H1 (cell line): ENCODE data around the gene SEL1L. TPM values are rescaled to one million over a fixed set of nuclear protein-coding genes. Genes with fewer than 3 reads are reported as not detected.

ENCODE experiments used
- CTCF ChIA-PET: fragments of 300-600 bp; sonication (Branson Sonifier 250); formaldehyde crosslinking; loops from one replicate; lab custom pipeline; 2021; ENCODE audit not compliant: partially characterized antibody; lab: Charles Lee
- POLR2A ChIA-PET: fragments of 300-600 bp; sonication (Branson Sonifier 250); formaldehyde crosslinking; loops from one replicate; lab custom pipeline; 2021; ENCODE audit warnings: inconsistent platforms; ENCODE audit not compliant: partially characterized antibody; lab: Charles Lee
- DNase-seq, 2 experiments: peaks; one replicate each; pipeline versions ENCODE4 v3.0.0 to v3.0.0-alpha.2; 2010 to 2022; ENCODE audit warnings: low spot score in 2 of 2, low read depth in 1 of 2, mixed read lengths in 1 of 2
- FAIRE-seq: peaks from 2 replicates; lab custom pipeline; 2011; peaks lifted over from hg19 to GRCh38; lab: Jason Lieb, UNC
- H2AFZ ChIP-seq: 2 replicates; pipeline ENCODE4 v1.8.1; 2012; ENCODE audit warnings: low read length, inconsistent platforms
- H2AK5ac ChIP-seq: 2 replicates; pipeline ENCODE4 v1.6.1; 2013; ENCODE audit warnings: low read depth, low read length
- H2BK120ac ChIP-seq: replicated peaks from 2 replicates; pipeline ENCODE3; 2013; ENCODE audit warnings: low read depth, low read length, inconsistent platforms
- H2BK12ac ChIP-seq: 2 replicates; pipeline ENCODE4 v1.6.1; 2013; ENCODE audit warnings: low read depth, low read length
- H2BK15ac ChIP-seq: 2 replicates; pipeline ENCODE4 v1.6.1; 2013; ENCODE audit warnings: low read length
- H2BK20ac ChIP-seq: 2 replicates; pipeline ENCODE4 v1.6.1; 2013; ENCODE audit warnings: low read length
- H2BK5ac ChIP-seq: 2 replicates; pipeline ENCODE4 v1.6.1; 2013; ENCODE audit warnings: low read depth, low read length
- H3K14ac ChIP-seq: 2 replicates; pipeline ENCODE4 v1.6.1; 2013; ENCODE audit warnings: inconsistent platforms; ENCODE audit not compliant: insufficient read length
- H3K18ac ChIP-seq: 2 replicates; pipeline ENCODE4 v1.6.1; 2013; ENCODE audit warnings: low read length; ENCODE audit errors: extremely low read depth
- H3K23ac ChIP-seq: 2 replicates; pipeline ENCODE4 v1.6.1; 2013; ENCODE audit warnings: inconsistent platforms; ENCODE audit not compliant: insufficient read length
- H3K23me2 ChIP-seq: 2 replicates; pipeline ENCODE4 v1.6.1; 2013; ENCODE audit warnings: low read depth, low read length
- H3K27ac ChIP-seq: 2 replicates; pipeline ENCODE4 v1.6.1; 2011; ENCODE audit warnings: low read depth, low read length, inconsistent platforms
- H3K27me3 ChIP-seq, 4 experiments: replicated peaks in 1 of 4; 1 replicate in 1 of 4; 2 replicates in 3 of 4; pipeline versions ENCODE4 v1.6.1 to v1.8.1; 2011 to 2013; ENCODE audit warnings: low read length in 3 of 4, mild to moderate bottlenecking in 3 of 4, inconsistent platforms in 2 of 4, mixed read lengths in 2 of 4, moderate library complexity in 1 of 4; ENCODE audit not compliant: control insufficient read depth in 3 of 4, insufficient read depth in 3 of 4; ENCODE audit errors: extremely low read depth in 1 of 4
- H3K36me3 ChIP-seq, 4 experiments: 2 replicates each; pipeline versions ENCODE4 v1.6.1 to v1.8.1; 2011 to 2013; ENCODE audit warnings: mild to moderate bottlenecking in 4 of 4, low read length in 3 of 4, moderate library complexity in 2 of 4, control low read depth in 1 of 4, inconsistent platforms in 1 of 4; ENCODE audit not compliant: insufficient read depth in 4 of 4, control insufficient read depth in 2 of 4
- H3K4ac ChIP-seq: replicated peaks from 2 replicates; pipeline ENCODE3; 2013; ENCODE audit warnings: low read length, low read depth, mixed read lengths, inconsistent platforms; ENCODE audit not compliant: insufficient read length
- H3K4me1 ChIP-seq, 4 experiments: replicated peaks in 1 of 4; 1 replicate in 1 of 4; 2 replicates in 3 of 4; pipeline versions ENCODE4 v1.6.1 to v1.8.1; 2011 to 2013; ENCODE audit warnings: low read length in 3 of 4, inconsistent platforms in 2 of 4, mixed read lengths in 1 of 4; ENCODE audit not compliant: insufficient read depth in 4 of 4, control insufficient read depth in 3 of 4
- H3K4me2 ChIP-seq, 2 experiments: 2 replicates each; pipeline versions ENCODE4 v1.6.1 to v1.8.1; 2011 to 2013; ENCODE audit warnings: low read depth in 2 of 2, low read length in 2 of 2, control low read depth in 1 of 2, inconsistent platforms in 1 of 2, mild to moderate bottlenecking in 1 of 2; ENCODE audit not compliant: insufficient read depth in 1 of 2
- H3K4me3 ChIP-seq, 4 experiments: fragments of 200-600, 300-600 bp in 1 of 4; sonication (generic), shearing (Covaris generic), sonication (Bioruptor Twin) in 1 of 4; 2 replicates each; pipeline versions ENCODE4 v1.5.1 to v1.8.1; 2011 to 2016; ENCODE audit warnings: low read length in 4 of 4, low read depth in 3 of 4, control low read depth in 2 of 4, inconsistent platforms in 2 of 4, mild to moderate bottlenecking in 2 of 4, mixed read lengths in 1 of 4, moderate library complexity in 1 of 4; ENCODE audit not compliant: insufficient read depth in 2 of 4; ENCODE audit errors: extremely low read depth in 1 of 4
- H3K56ac ChIP-seq: replicated peaks from 2 replicates; pipeline ENCODE3; 2013; ENCODE audit warnings: low read depth, mild to moderate bottlenecking, mixed read lengths, low read length, inconsistent platforms; ENCODE audit not compliant: insufficient read length
- H3K79me1 ChIP-seq: 2 replicates; pipeline ENCODE4 v1.6.1; 2013; ENCODE audit warnings: low read depth, low read length, control low read depth
- H3K79me2 ChIP-seq, 2 experiments: 2 replicates each; pipeline versions ENCODE4 v1.6.1 to v1.8.1; 2012 to 2013; ENCODE audit warnings: low read length in 2 of 2, mild to moderate bottlenecking in 2 of 2, inconsistent platforms in 1 of 2; ENCODE audit not compliant: insufficient read depth in 2 of 2, control insufficient read depth in 1 of 2
- H3K9ac ChIP-seq, 4 experiments: replicated peaks in 1 of 4; 1 replicate in 1 of 4; 2 replicates in 3 of 4; pipeline versions ENCODE4 v1.6.1 to v1.8.1; 2011 to 2013; ENCODE audit warnings: low read depth in 3 of 4, low read length in 3 of 4, control low read depth in 2 of 4, mild to moderate bottlenecking in 2 of 4, moderate library complexity in 2 of 4, inconsistent platforms in 1 of 4; ENCODE audit errors: extremely low read depth in 1 of 4
- H3K9me3 ChIP-seq, 2 experiments: 2 replicates each; pipeline versions ENCODE4 v1.6.1 to v1.8.1; 2012 to 2013; ENCODE audit warnings: mild to moderate bottlenecking in 2 of 2, moderate library complexity in 2 of 2, control low read depth in 1 of 2, inconsistent platforms in 1 of 2, low read depth in 1 of 2, low read length in 1 of 2, mixed read lengths in 1 of 2; ENCODE audit not compliant: insufficient read depth in 2 of 2
- H4K20me1 ChIP-seq, 2 experiments: replicated peaks in 1 of 2; 2 replicates each; pipeline versions ENCODE3 to v1.8.1; 2011 to 2013; ENCODE audit warnings: inconsistent platforms in 2 of 2, low read length in 2 of 2, mild to moderate bottlenecking in 1 of 2; ENCODE audit not compliant: insufficient read depth in 2 of 2, control insufficient read depth in 1 of 2
- H4K5ac ChIP-seq: 2 replicates; pipeline ENCODE4 v1.6.1; 2013; ENCODE audit warnings: low read length, low read depth, mixed read lengths, inconsistent platforms; ENCODE audit not compliant: insufficient read length
- H4K8ac ChIP-seq: 2 replicates; pipeline ENCODE4 v1.8.0; 2013; ENCODE audit warnings: mild to moderate bottlenecking, moderate library complexity, low read length, inconsistent platforms; ENCODE audit not compliant: insufficient read depth; ENCODE audit errors: extremely low read depth
- H4K91ac ChIP-seq: replicated peaks from 2 replicates; pipeline ENCODE3; 2013; ENCODE audit warnings: low read length, mixed read lengths, inconsistent platforms; ENCODE audit not compliant: insufficient read length
- CBX5 ChIP-seq: fragments of 300-800, 300-1000 bp; sonication (generic); IDR thresholded peaks from 2 replicates; pipeline ENCODE4 v1.7.1; 2016; ENCODE audit warnings: antibody characterized with exemption, low read length, low read depth
- CTBP2 ChIP-seq: IDR thresholded peaks from 2 replicates; pipeline ENCODE4 v1.7.0; 2011; ENCODE audit warnings: borderline replicate concordance, mild to moderate bottlenecking, moderate library complexity, mixed read lengths, low read length; ENCODE audit not compliant: insufficient read depth, insufficient read length
- MAFK ChIP-seq: IDR thresholded peaks from 2 replicates; pipeline ENCODE4 v1.6.1; 2012; ENCODE audit warnings: low read depth, mild to moderate bottlenecking, improper control_type of control experiment, low read length
- PHF8 ChIP-seq: fragments of 200-600 bp; sonication (generic); conservative IDR thresholded peaks from 2 replicates; pipeline ENCODE4 v1.7.1; 2012; ENCODE audit warnings: low read depth, mild to moderate bottlenecking, inconsistent platforms, low read length, moderate library complexity
- RFX5 ChIP-seq: IDR thresholded peaks from 2 replicates; pipeline ENCODE4 v1.6.1; 2011; ENCODE audit warnings: low read depth, low read length, improper control_type of control experiment, borderline replicate concordance
- SIRT6 ChIP-seq: IDR thresholded peaks from one replicate; pipeline ENCODE4 v1.7.1; 2012; ENCODE audit warnings: low read length, inconsistent platforms
- TAF1 ChIP-seq: IDR thresholded peaks from 2 replicates; pipeline ENCODE4 v1.6.1; 2011; ENCODE audit warnings: mild to moderate bottlenecking, low read depth, low read length
- YY1 ChIP-seq: IDR thresholded peaks from 2 replicates; pipeline ENCODE4 v1.6.1; 2011; ENCODE audit warnings: low read depth, mild to moderate bottlenecking, low read length
- WGBS, 2 experiments: shearing (Covaris generic) in 1 of 2; methylation state at CpG; one replicate each; pipeline versions ENCODE4 v1.1.6 to v1.1.7; 2013 to 2015; ENCODE audit warnings: low lambda C conversion rate in 2 of 2, mixed read lengths in 2 of 2, inconsistent platforms in 1 of 2, low coverage in 1 of 2, missing lambda C conversion rate in 1 of 2; ENCODE audit not compliant: insufficient replicate concordance in 2 of 2, insufficient coverage in 1 of 2, insufficient read length in 1 of 2; ENCODE audit errors: extremely low coverage in 1 of 2, missing lambda C conversion rate in 1 of 2; 5-methylcytosine and 5-hydroxymethylcytosine counted together
- polyA plus RNA-seq, 7 experiments: library from polyadenylated mRNA; depleted of rRNA in 3 of 7; stranded (reverse) in 5 of 7; unstranded in 2 of 7; fragments of >200 nt in 5 of 7; fragments of 200-250 nt in 2 of 7; gene quantifications; 1 replicate in 5 of 7; 2 replicates in 1 of 7; 4 replicates in 1 of 7; pipeline versions ENCODE4 v1.2.1 to v1.2.3, GENCODE V29; 2011 to 2013; ENCODE audit warnings: missing spikeins in 2 of 7, mixed read lengths in 2 of 7
- total RNA-seq: library from RNA; stranded (reverse); fragmentation: NEBNext Ultra II Directional; extraction: Animal tissue kit (Norgen Biotek cat#: 25700); gene quantifications from 2 replicates; pipeline ENCODE4 v1.2.1, GENCODE V29; 2021
- TF ChIP-seq, protein P1 (sequence below): IDR thresholded peaks from 2 replicates; pipeline ENCODE4 v1.6.1; 2012; ENCODE audit warnings: low read length, inconsistent platforms

SEL1L gene
- total and polyA plus RNA-seq, 2 of the 8 experiments (the other 6 are each of a cell fraction or from before 2014, with no cell fraction given) = 4.3 to 34.9 TPM

DNA sequence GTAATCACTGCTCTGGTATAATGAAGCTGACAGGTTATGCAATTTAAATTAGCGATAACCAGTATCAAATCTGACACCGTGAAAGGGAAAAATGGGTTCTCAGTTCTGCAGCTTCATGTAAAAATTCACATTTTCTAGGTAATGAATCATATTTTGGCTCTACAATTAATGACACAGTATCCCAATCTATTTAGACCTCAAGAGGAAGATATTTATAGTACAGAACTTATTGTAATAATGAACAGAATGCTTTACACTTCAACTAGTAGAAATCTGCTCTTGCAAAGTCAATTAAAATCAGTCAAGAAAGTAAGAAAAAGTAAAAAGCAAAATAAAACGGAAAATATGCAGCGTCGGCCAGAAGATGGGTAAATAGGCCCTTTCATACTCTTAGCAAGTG is 24.3 kb downstream of the SEL1L start:
- Histone ChIP-seq H4K5ac (no peak overlapping the region), H3K23me2 (no peaks in the 10 kb centered on the region), H3K4me2 (no peak overlapping the region), H2AK5ac (no peak overlapping the region), H4K20me1 (peaks cover 0 to 2% of the 10 kb centered on the region in 2 experiments), H2AFZ (no peak overlapping the region), H4K8ac (no peak overlapping the region), H2BK12ac (no peak overlapping the region), H4K91ac (no peak overlapping the region), H3K18ac (no peak overlapping the region), H2BK15ac (no peak overlapping the region), H3K23ac (no peak overlapping the region), H2BK20ac (no peak overlapping the region), H3K9me3 (no peaks in the 10 kb centered on the region), H3K4ac (no peak overlapping the region), H3K79me1 (no peaks in the 10 kb centered on the region), H3K4me3 (no peak overlapping the region), H3K79me2 (no peaks in the 10 kb centered on the region), H3K9ac (no peak overlapping the region), H3K14ac (no peak overlapping the region), H3K4me1 (peaks cover 0 to 3% (median 0%) of the 10 kb centered on the region in 4 experiments; a peak in 1 of 7 replicates), H3K36me3 (peaks cover 0 to 7% (median 3%) of the 10 kb centered on the region in 4 experiments; a peak in 3 of 8 replicates), H3K27me3 (no peaks in the 10 kb centered on the region), H3K56ac (no peak overlapping the region), H3K27ac (no peak overlapping the region), H2BK5ac (no peak overlapping the region), H2BK120ac (no peak overlapping the region)
- DNase-seq (no peak), FAIRE-seq (no peak)
- TF ChIP-seq CBX5 (no peak), TAF1 (no peak), RFX5 (no peak), MAFK (no peak), SIRT6 (no peak), YY1 (no peak), CTBP2 (no peak), PHF8 (no peak)
- TF ChIP-seq, protein P1, sequence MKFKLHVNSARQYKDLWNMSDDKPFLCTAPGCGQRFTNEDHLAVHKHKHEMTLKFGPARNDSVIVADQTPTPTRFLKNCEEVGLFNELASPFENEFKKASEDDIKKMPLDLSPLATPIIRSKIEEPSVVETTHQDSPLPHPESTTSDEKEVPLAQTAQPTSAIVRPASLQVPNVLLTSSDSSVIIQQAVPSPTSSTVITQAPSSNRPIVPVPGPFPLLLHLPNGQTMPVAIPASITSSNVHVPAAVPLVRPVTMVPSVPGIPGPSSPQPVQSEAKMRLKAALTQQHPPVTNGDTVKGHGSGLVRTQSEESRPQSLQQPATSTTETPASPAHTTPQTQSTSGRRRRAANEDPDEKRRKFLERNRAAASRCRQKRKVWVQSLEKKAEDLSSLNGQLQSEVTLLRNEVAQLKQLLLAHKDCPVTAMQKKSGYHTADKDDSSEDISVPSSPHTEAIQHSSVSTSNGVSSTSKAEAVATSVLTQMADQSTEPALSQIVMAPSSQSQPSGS = no peak
- POLR2A ChIA-PET = no interaction called here
- CTCF ChIA-PET = interaction anchor here (1.1 to 1.6 kb wide), 6 partner anchors 14 to 554 kb away, joined by 3 to 5 read pairs (median 4); partner anchors contain the start of gene TSHR
- 93% methylated on average over 5 of the region's 5 CpGs; no CpG with 5 or more reads in 1 of the 2 experiments for WGBS, 2 experiments
